KG1 (cell line): ENCODE measurements around the gene PLXNA2.
A peak's percentile ranks its signal among the peaks of the same experiment; 100 is the strongest.

Experiments
- DNase-seq: peaks from one replicate; lab custom pipeline; 2025; lab: John Stamatoyannopoulos, UW

Gene PLXNA2

GRCh38 chr1:208239473-208240381 lies 4.5 kb downstream of the PLXNA2 start:
- no peak for DNase-seq

- DNase-seq, result peak; percentile 43
Observed at GRCh38 chr1:208238710-208239472, 5.3 kb downstream of the PLXNA2 start.

GRCh38 chr1:208237241-208237640 lies 6.9 kb downstream of the PLXNA2 start:
- DNase-seq, result no peak

DNA sequence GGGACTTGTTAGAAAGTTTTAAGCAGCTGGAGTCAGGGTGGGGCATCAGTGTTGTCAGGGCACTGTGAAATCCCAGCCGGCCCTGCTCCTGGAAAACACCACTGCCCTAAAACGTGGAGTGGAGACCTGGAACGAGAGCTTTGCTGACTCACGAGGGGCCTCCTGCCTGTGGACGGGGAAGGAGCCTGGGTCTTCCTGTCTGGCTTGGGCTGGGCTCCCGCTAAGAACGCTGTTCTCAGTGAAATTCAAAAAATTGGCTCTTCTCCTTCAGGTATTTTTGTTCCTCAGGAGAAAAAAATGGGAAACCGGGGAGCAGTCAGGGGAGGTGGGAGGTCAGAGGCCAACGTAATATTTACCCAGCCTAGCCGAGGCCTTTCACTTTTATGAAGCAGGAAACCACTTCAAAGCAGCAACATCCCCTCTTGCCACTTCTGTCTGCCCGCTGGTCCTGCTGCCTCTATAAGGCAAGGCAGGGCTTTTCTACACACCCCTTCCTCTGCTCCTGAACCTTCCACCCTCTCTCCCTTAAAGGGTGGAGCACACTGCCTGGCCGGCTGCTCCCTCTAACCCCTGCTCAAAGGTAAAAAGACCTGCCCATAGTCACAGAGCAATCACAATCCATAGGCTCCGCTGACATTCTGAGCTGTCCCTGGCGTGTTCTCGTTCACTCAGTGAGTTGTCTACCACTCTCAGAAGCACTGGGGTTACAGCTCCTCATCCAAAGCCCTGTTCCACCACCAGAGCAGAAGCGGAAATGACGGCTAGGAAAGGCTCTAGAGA lies 8.0 kb downstream of the PLXNA2 start:
- no peak for DNase-seq

DNA sequence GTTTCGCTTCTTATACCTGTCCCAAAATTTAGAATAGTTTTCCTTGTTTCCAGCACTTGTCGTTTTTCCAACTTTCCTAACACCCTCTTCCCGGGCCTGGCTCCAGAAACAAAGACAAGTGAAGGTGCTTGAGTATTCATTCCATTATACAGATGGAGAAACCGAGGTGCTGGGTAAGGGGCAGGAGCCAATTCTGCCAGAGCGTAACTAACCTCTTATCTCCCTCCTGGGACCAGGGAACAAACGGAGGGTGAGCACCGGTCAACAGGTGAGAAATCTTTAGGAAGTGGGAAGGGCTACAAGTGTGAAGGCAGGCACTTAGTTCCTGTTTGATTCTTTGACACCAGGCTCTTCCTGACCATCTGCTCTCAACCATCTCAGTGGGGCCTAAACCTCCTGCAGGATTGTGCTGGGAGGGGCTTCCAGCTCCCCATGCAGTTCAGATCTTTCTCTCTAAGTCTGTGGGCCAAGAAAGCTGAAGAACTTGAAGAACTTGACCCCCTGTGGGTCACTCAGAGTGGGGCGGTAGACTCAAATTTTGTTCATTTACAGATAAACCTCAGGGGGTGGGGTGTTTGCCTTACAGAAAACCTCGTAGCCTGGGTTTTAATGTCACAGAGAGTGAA lies 8.7 kb downstream of the PLXNA2 start:
- no peak for DNase-seq

DNA sequence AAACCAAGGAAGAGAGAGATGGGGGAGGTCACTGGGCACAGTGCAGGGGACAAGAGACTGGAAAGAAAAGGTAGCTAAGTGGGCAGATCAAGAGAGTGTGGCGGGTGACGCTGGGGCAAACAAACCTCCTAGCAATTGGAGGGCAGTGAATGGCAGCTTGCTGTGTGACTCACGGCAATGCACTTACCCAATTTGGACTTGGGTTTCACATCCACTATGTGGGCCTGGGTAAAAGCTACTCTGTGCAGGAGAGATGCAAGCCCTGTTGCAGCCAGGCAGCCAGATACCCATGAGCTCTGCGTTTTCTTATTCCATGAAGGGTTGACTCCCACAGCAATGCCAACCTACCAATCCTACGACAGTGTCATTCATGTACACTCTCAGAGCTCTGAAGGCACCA lies 9.5 kb downstream of the PLXNA2 start:
- DNase-seq, result no peak

GRCh38 chr1:208233978-208234377 lies 10.2 kb downstream of the PLXNA2 start:
- no peak for DNase-seq

- DNase-seq, result no peak
Observed at GRCh38 chr1:208233546-208233945, 10.6 kb downstream of the PLXNA2 start.

GRCh38 chr1:208232662-208233038 lies 11.5 kb downstream of the PLXNA2 start:
- DNase-seq, result no peak

DNA sequence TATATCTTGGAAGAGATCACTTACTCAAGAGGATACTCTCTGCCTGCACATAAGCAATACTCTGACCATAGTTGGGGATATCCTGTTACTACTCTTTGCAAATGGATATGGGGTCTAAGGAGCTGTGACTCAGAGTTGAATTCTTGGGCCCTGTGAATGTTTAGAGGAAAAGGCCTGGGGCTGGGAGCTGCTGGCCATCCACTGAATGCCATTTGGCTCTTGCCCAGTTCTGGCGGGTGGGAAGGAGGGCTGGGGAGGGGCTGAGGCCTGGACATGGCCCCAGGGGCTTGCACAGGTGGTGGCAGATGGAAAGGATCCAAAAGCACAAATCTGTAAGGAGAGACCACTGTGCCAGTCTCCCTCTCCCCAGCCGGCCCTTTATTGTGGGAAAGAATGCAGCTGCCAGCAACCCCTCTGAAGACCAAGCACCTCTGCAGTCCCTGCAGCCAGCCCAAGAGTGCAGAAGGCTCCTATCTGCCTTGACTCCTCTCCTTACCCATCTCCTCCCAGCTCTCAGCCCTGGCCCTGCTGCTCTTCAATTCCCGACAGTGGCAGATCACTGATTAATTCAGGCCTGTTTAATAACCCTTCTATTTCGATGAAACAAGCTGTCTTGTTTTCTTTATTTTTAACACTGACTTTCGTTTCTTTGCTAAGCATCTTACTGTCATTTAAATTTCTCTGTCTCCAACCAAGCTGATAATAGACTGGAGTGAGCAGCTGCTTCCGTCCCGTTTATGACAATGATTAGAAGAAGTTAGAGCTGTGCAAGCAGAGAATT lies 12.1 kb downstream of the PLXNA2 start:
- DNase-seq, result no peak

DNA sequence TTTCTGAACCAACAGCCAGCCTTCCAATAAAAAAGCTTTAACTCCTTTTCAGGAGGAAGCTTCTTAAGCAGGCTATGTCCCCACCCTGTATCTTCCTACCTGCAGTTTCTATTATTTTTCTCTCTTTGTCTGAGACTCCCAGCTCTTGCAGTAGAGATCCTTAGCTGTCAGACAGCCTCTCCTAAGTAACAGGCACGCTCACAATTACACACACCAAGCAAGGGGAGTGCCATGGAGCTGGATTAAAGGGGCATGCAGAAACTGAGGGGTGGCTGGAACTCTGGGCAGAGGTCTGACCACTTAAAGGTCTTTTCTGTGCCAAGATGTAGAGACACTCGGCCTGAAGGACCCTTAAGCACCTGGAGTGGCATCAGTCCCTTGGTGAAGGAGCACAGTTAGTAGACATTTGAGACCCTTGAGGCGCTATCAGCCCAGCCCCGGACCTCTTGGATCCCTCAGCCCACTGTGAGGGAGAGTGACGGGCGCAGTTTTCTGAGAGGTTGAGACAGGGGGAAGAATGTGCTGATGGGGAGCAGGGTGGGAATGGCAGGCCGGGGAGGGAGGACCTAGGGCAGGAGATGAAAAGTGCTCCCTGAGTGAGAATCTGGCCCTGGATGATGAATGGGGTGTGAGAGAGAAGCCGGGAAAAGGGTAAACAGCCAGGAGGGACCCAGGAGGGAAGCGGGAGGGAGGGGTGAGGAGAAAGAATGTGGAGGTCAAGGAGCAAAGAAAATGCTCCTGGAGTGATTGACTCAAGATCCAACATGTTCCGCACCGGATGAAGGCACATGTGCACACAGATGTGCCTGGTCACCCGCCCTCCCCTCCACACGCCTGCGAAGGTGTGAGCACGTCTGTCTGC lies 13.3 kb downstream of the PLXNA2 start:
- DNase-seq, result no peak

GRCh38 chr1:208228550-208228949 lies 15.6 kb downstream of the PLXNA2 start:
- no peak for DNase-seq

- DNase-seq, result no peak
Observed at GRCh38 chr1:208228026-208228425, 16.2 kb downstream of the PLXNA2 start.

GRCh38 chr1:208227366-208227765 lies 16.8 kb downstream of the PLXNA2 start:
- DNase-seq, result no peak

DNA sequence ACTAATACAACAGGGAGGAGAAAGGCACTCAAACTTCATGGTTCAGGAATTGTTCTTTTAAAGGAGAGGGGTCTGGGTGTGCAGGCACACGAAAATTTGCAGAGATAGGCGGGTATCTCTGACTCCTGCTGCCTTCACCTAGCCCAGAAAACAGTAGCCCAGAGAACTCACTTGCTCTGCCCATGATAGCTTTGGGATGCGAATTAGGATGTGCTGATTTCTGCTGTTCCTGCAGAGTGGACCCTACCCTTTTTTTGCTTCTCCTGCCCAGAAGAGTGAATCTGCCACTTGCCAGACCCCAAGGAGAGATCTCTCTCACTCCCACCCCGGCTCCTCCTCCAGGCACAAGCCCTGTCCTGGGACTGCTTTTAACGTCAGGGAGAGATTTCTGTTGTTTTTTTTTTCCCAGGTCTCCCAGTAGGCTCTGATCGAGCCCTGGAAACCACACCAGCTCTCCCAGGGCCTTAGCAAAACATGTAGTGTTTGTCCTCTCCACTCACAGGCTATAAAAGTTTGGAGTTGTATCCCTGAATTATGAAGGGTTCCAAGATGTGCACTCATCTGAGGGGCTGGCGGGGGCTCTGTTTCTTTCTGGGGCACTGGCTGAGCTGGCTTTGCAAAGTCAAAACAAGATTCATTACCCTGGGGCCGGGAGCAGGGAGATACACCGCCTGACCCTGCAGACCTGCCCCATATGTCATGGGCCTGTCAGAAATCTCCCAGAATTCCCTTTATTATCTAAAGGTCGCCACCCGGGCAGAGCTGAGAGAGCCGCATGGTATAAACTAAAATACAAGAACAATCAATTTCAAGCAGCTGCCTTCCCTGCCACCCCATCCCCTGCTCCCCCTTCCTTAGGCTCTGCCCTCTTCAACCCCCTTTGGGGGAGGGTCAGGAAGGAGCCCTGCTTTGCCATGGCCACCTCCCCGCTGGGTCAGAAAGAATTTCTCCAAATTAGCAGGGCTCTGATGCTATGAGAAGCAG lies 17.9 kb downstream of the PLXNA2 start:
- DNase-seq, result no peak

- DNase-seq, result no peak
Observed at GRCh38 chr1:208224192-208224713, 19.9 kb downstream of the PLXNA2 start.

DNA sequence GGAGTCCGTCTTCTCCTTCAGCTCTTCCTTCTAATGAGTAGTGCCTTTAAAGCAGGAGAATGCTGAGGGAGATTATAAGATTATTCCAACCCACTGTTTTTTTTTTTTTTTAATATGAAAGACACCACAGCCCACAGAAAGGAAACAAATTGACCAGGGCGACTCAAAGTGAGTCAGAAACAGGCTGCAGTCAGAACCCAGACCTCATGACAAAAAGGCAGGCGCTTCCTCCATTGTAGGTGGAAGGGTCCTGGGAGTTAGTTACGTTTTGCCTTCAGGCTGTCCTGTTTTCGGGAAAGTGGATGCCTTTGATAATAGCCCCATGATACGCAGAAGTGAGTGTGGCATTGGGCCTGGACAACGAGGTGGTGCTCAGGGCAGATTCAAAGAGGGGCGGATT lies 21.0 kb downstream of the PLXNA2 start:
- DNase-seq, result no peak

GRCh38 chr1:208222376-208223126 lies 21.6 kb downstream of the PLXNA2 start:
- no peak for DNase-seq
